ENCODE measurements around the gene SLC35E3.

SLC35E3 gene

GRCh38 chr12:68790081-68790951 lies 44.3 kb downstream of the SLC35E3 start:
- Histone ChIP-seq H3K4me2 (ENCODE audit: insufficient read depth, low read length, poor library complexity, severe bottlenecking) (no peak overlapping the region), H3K14ac (ENCODE audit: low read length) (no peak overlapping the region), H3K36me3 (replicated peaks in 1 of 2; ENCODE audit: control insufficient read depth in 2 of 2, insufficient read depth in 2 of 2, low read length in 2 of 2) (no peaks in the 10 kb centered on the region), H2BK15ac (ENCODE audit: low read length) (no peak overlapping the region), H3K18ac (ENCODE audit: low read length) (no peak overlapping the region), H3K9me3 (replicated peaks in 1 of 2; ENCODE audit: control insufficient read depth in 2 of 2, insufficient read depth in 1 of 2, low read depth in 1 of 2, low read length in 2 of 2) (no peaks in the 10 kb centered on the region), H3K4ac (ENCODE audit: low read length) (no peak overlapping the region), H3K27me3 (ENCODE audit: control insufficient read depth in 3 of 3, insufficient read depth in 3 of 3, low read depth in 1 of 3, low read length in 3 of 3) (no peaks in the 10 kb centered on the region), H2BK120ac (ENCODE audit: low read depth, low read length) (no peak overlapping the region), H3K23ac (ENCODE audit: low read depth, low read length, poor library complexity) (no peak overlapping the region), H4K91ac (ENCODE audit: low read depth, low read length, poor library complexity) (no peak overlapping the region), H2AK5ac (ENCODE audit: low read depth, low read length) (no peak overlapping the region), H3K4me1 (ENCODE audit: control insufficient read depth in 2 of 2, insufficient read depth in 1 of 2, low read depth in 1 of 2, low read length in 2 of 2) (no peaks in the 10 kb centered on the region), H3K27ac (replicated peaks; ENCODE audit: low read length) (no peak overlapping the region), H3K4me3 (ENCODE audit: low read length in 2 of 2) (no peak overlapping the region), H3K9ac (ENCODE audit: low read depth, low read length, poor library complexity) (no peak overlapping the region), H2BK12ac (ENCODE audit: low read length) (no peak overlapping the region), H2BK5ac (ENCODE audit: low read length) (no peak overlapping the region), H3K79me1 (ENCODE audit: low read depth, low read length) (no peaks in the 10 kb centered on the region), H4K8ac (ENCODE audit: low read depth, low read length) (no peak overlapping the region), H2AFZ (ENCODE audit: low read length) (no peak overlapping the region)
- DNase-seq (ENCODE audit: low spot score), result no peak
- WGBS, 2 donors (ENCODE audit: extremely low coverage in 2 of 2, insufficient read length in 2 of 2, insufficient replicate concordance in 1 of 2), result no CpG with 5 or more reads among the region's 13 CpGs

DNA sequence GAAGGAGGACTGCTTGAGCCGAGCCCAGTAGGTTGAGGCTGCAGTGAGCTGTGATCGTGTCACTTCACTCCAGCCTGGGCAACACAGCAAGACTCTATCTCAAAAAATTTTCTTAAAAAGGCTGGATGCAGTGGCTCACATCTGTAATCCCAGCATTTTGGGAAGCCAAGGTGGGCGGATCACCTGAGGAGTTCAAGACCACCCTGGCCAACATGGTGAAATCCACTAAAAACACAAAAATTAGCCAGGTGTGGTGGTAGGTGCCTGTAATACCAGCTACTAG lies 44.9 kb downstream of the SLC35E3 start:
- H3K4me1 ChIP-seq (ENCODE audit: control insufficient read depth in 2 of 2, insufficient read depth in 1 of 2, low read depth in 1 of 2, low read length in 2 of 2), result no peaks in the 10 kb centered on the region
- H2BK5ac ChIP-seq (ENCODE audit: low read length), result no peak overlapping the region
- H2BK120ac ChIP-seq (ENCODE audit: low read depth, low read length), result no peak overlapping the region
- no peak overlapping the region for H3K27ac ChIP-seq (replicated peaks; ENCODE audit: low read length)
- no peak overlapping the region for H4K8ac ChIP-seq (ENCODE audit: low read depth, low read length)
- no peaks in the 10 kb centered on the region for H3K36me3 ChIP-seq (replicated peaks in 1 of 2; ENCODE audit: control insufficient read depth in 2 of 2, insufficient read depth in 2 of 2, low read length in 2 of 2)
- H3K18ac ChIP-seq (ENCODE audit: low read length), result no peak overlapping the region
- DNase-seq (ENCODE audit: low spot score), result no peak
- no peak overlapping the region for H3K23ac ChIP-seq (ENCODE audit: low read depth, low read length, poor library complexity)
- no peak overlapping the region for H3K4ac ChIP-seq (ENCODE audit: low read length)
- H3K9ac ChIP-seq (ENCODE audit: low read depth, low read length, poor library complexity), result no peak overlapping the region
- no peaks in the 10 kb centered on the region for H3K27me3 ChIP-seq (ENCODE audit: control insufficient read depth in 3 of 3, insufficient read depth in 3 of 3, low read depth in 1 of 3, low read length in 3 of 3)
- WGBS, 2 donors (ENCODE audit: extremely low coverage in 2 of 2, insufficient read length in 2 of 2, insufficient replicate concordance in 1 of 2), result no CpG with 5 or more reads among the region's 3 CpGs
- no peak overlapping the region for H3K4me3 ChIP-seq (ENCODE audit: low read length in 2 of 2)
- H2AFZ ChIP-seq (ENCODE audit: low read length), result no peak overlapping the region
- H2BK12ac ChIP-seq (ENCODE audit: low read length), result no peak overlapping the region
- no peak overlapping the region for H2BK15ac ChIP-seq (ENCODE audit: low read length)
- no peaks in the 10 kb centered on the region for H3K79me1 ChIP-seq (ENCODE audit: low read depth, low read length)
- H3K14ac ChIP-seq (ENCODE audit: low read length), result no peak overlapping the region
- no peak overlapping the region for H4K91ac ChIP-seq (ENCODE audit: low read depth, low read length, poor library complexity)
- no peak overlapping the region for H3K4me2 ChIP-seq (ENCODE audit: insufficient read depth, low read length, poor library complexity, severe bottlenecking)
- no peaks in the 10 kb centered on the region for H3K9me3 ChIP-seq (replicated peaks in 1 of 2; ENCODE audit: control insufficient read depth in 2 of 2, insufficient read depth in 1 of 2, low read depth in 1 of 2, low read length in 2 of 2)
- H2AK5ac ChIP-seq (ENCODE audit: low read depth, low read length), result no peak overlapping the region

DNA sequence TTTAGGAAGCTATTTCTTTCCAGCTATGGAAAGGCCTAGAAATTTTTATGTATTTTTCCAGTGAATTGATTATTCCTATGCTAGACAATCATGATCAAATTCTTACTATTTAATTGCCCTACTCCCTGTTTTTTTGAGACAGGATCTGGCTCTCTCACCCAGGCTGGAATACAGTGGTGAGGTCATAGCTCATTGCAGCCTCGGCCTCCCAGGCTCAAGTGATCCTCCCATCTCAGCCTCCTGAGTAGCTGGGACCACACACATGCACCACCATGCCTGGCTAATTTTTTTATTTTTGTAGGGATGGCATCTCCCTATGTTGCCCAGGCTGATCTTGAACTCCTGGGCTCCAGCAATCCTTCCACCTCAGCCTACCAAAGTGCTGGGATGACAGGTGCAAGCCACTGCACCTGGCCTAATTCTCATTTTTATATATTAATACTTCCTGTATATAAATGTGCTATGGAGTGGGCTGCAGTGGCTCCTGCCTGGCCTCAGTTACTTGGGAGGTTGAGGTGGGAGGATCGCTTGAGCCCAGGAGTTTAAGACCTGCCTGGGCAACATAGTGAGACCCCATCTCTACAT lies 46.0 kb downstream of the SLC35E3 start:
- no peak overlapping the region for H3K14ac ChIP-seq (ENCODE audit: low read length)
- H3K79me1 ChIP-seq (ENCODE audit: low read depth, low read length), result no peaks in the 10 kb centered on the region
- no peak overlapping the region for H3K9ac ChIP-seq (ENCODE audit: low read depth, low read length, poor library complexity)
- H4K8ac ChIP-seq (ENCODE audit: low read depth, low read length), result no peak overlapping the region
- WGBS, 2 donors (ENCODE audit: extremely low coverage in 2 of 2, insufficient read length in 2 of 2, insufficient replicate concordance in 1 of 2), result no CpG with 5 or more reads among the region's 2 CpGs
- H3K9me3 ChIP-seq (replicated peaks in 1 of 2; ENCODE audit: control insufficient read depth in 2 of 2, insufficient read depth in 1 of 2, low read depth in 1 of 2, low read length in 2 of 2), result no peaks in the 10 kb centered on the region
- H2BK15ac ChIP-seq (ENCODE audit: low read length), result no peak overlapping the region
- H2AFZ ChIP-seq (ENCODE audit: low read length), result no peak overlapping the region
- no peak overlapping the region for H2AK5ac ChIP-seq (ENCODE audit: low read depth, low read length)
- H3K27ac ChIP-seq (replicated peaks; ENCODE audit: low read length), result no peak overlapping the region
- H3K4ac ChIP-seq (ENCODE audit: low read length), result no peak overlapping the region
- no peak overlapping the region for H2BK5ac ChIP-seq (ENCODE audit: low read length)
- no peaks in the 10 kb centered on the region for H3K36me3 ChIP-seq (replicated peaks in 1 of 2; ENCODE audit: control insufficient read depth in 2 of 2, insufficient read depth in 2 of 2, low read length in 2 of 2)
- no peak overlapping the region for H2BK120ac ChIP-seq (ENCODE audit: low read depth, low read length)
- H3K27me3 ChIP-seq (ENCODE audit: control insufficient read depth in 3 of 3, insufficient read depth in 3 of 3, low read depth in 1 of 3, low read length in 3 of 3), result no peaks in the 10 kb centered on the region
- no peak overlapping the region for H4K91ac ChIP-seq (ENCODE audit: low read depth, low read length, poor library complexity)
- H3K4me2 ChIP-seq (ENCODE audit: insufficient read depth, low read length, poor library complexity, severe bottlenecking), result no peak overlapping the region
- H3K4me1 ChIP-seq (ENCODE audit: control insufficient read depth in 2 of 2, insufficient read depth in 1 of 2, low read depth in 1 of 2, low read length in 2 of 2), result no peaks in the 10 kb centered on the region
- no peak overlapping the region for H3K23ac ChIP-seq (ENCODE audit: low read depth, low read length, poor library complexity)
- no peak overlapping the region for H2BK12ac ChIP-seq (ENCODE audit: low read length)
- H3K18ac ChIP-seq (ENCODE audit: low read length), result no peak overlapping the region
- H3K4me3 ChIP-seq (ENCODE audit: low read length in 2 of 2), result no peak overlapping the region
- no peak for DNase-seq (ENCODE audit: low spot score)

GRCh38 chr12:68792952-68793351 lies 47.0 kb downstream of the SLC35E3 start:
- H3K9me3 ChIP-seq (replicated peaks in 1 of 2; ENCODE audit: control insufficient read depth in 2 of 2, insufficient read depth in 1 of 2, low read depth in 1 of 2, low read length in 2 of 2), result no peaks in the 10 kb centered on the region
- no peak overlapping the region for H3K4ac ChIP-seq (ENCODE audit: low read length)
- no peak overlapping the region for H2BK120ac ChIP-seq (ENCODE audit: low read depth, low read length)
- no peak overlapping the region for H2BK15ac ChIP-seq (ENCODE audit: low read length)
- H4K91ac ChIP-seq (ENCODE audit: low read depth, low read length, poor library complexity), result no peak overlapping the region
- no peaks in the 10 kb centered on the region for H3K79me1 ChIP-seq (ENCODE audit: low read depth, low read length)
- no peak overlapping the region for H4K8ac ChIP-seq (ENCODE audit: low read depth, low read length)
- no peak overlapping the region for H3K18ac ChIP-seq (ENCODE audit: low read length)
- H3K23ac ChIP-seq (ENCODE audit: low read depth, low read length, poor library complexity), result no peak overlapping the region
- H3K4me1 ChIP-seq (ENCODE audit: control insufficient read depth in 2 of 2, insufficient read depth in 1 of 2, low read depth in 1 of 2, low read length in 2 of 2), result no peaks in the 10 kb centered on the region
- H3K4me3 ChIP-seq (ENCODE audit: low read length in 2 of 2), result no peak overlapping the region
- no peak overlapping the region for H3K4me2 ChIP-seq (ENCODE audit: insufficient read depth, low read length, poor library complexity, severe bottlenecking)
- no peak overlapping the region for H3K9ac ChIP-seq (ENCODE audit: low read depth, low read length, poor library complexity)
- no peak overlapping the region for H3K27ac ChIP-seq (replicated peaks; ENCODE audit: low read length)
- no peak overlapping the region for H2BK12ac ChIP-seq (ENCODE audit: low read length)
- H2AFZ ChIP-seq (ENCODE audit: low read length), result peak overlapping the region; percentile 12
- DNase-seq (ENCODE audit: low spot score), result no peak
- no peak overlapping the region for H2BK5ac ChIP-seq (ENCODE audit: low read length)
- H2AK5ac ChIP-seq (ENCODE audit: low read depth, low read length), result no peak overlapping the region
- no CpG with 5 or more reads among the region's 2 CpGs for WGBS, 2 donors (ENCODE audit: extremely low coverage in 2 of 2, insufficient read length in 2 of 2, insufficient replicate concordance in 1 of 2)
- no peak overlapping the region for H3K14ac ChIP-seq (ENCODE audit: low read length)
- H3K27me3 ChIP-seq (ENCODE audit: control insufficient read depth in 3 of 3, insufficient read depth in 3 of 3, low read depth in 1 of 3, low read length in 3 of 3), result no peaks in the 10 kb centered on the region
- no peaks in the 10 kb centered on the region for H3K36me3 ChIP-seq (replicated peaks in 1 of 2; ENCODE audit: control insufficient read depth in 2 of 2, insufficient read depth in 2 of 2, low read length in 2 of 2)

Data from neuronal stem cell (in vitro differentiated cells).